IMR-90 (cell line): ENCODE data around the gene ZBTB46. TPM values are rescaled to one million over a fixed set of nuclear protein-coding genes. Genes with fewer than 3 reads are reported as not detected.

Source experiments
- ATAC-seq: fragments of 200-7000 bp; cut with Tn5 transposase; 2 replicates; pipeline ENCODE4 v1.9.1; 2020; ENCODE audit warnings: low read depth, mild to moderate bottlenecking, moderate library complexity
- BruUV-seq: library from RNA; stranded (reverse); fragments of 400-500 nt; replicated peaks from 2 replicates; lab custom pipeline; 2021; lab: Mats Ljungman, UMichigan
- CTCF ChIA-PET: fragments of 300-600 bp; formaldehyde crosslinking; extraction: SDS; loops from one replicate; lab custom pipeline; 2021; ENCODE audit warnings: antibody characterized with exemption; lab: Yijun Ruan, JAX
- POLR2A ChIA-PET: fragments of 300-600 bp; sonication (Branson Sonifier 250); formaldehyde crosslinking; loops from one replicate; lab custom pipeline; 2022; ENCODE audit warnings: antibody characterized with exemption; ENCODE audit not compliant: unreplicated experiment; lab: Charles Lee
- DNase-seq: peaks from one replicate; pipeline ENCODE4 v3.0.0; 2013
- H2AFZ ChIP-seq: replicated peaks from 2 replicates; pipeline ENCODE3; 2013; ENCODE audit warnings: low read length, mild to moderate bottlenecking; ENCODE audit not compliant: poor library complexity
- H2AK5ac ChIP-seq: 2 replicates; pipeline ENCODE4 v1.6.1; 2013; ENCODE audit warnings: low read depth, low read length, inconsistent platforms
- H2AK9ac ChIP-seq: replicated peaks from 2 replicates; pipeline ENCODE3; 2013; ENCODE audit warnings: mild to moderate bottlenecking, low read depth, low read length, moderate library complexity; ENCODE audit not compliant: poor library complexity
- H2BK120ac ChIP-seq: 2 replicates; pipeline ENCODE4 v1.6.1; 2013; ENCODE audit warnings: low read depth, low read length, inconsistent platforms
- H2BK15ac ChIP-seq: 3 replicates; pipeline ENCODE4 v1.6.1; 2013; ENCODE audit warnings: low read depth, low read length, inconsistent platforms
- H2BK20ac ChIP-seq: 2 replicates; pipeline ENCODE4 v1.6.1; 2013; ENCODE audit warnings: low read depth, mild to moderate bottlenecking, inconsistent platforms, low read length, moderate library complexity
- H2BK5ac ChIP-seq: 2 replicates; pipeline ENCODE4 v1.6.1; 2013; ENCODE audit warnings: mild to moderate bottlenecking, low read depth, low read length, inconsistent platforms; ENCODE audit not compliant: poor library complexity, severe bottlenecking
- H3K14ac ChIP-seq: replicated peaks from 2 replicates; pipeline ENCODE4 v1.6.1; 2013; ENCODE audit warnings: low read depth, low read length, inconsistent platforms
- H3K18ac ChIP-seq: 2 replicates; pipeline ENCODE4 v1.6.1; 2013; ENCODE audit warnings: low read depth, low read length, control low read depth
- H3K23ac ChIP-seq: 2 replicates; pipeline ENCODE4 v1.6.1; 2013; ENCODE audit warnings: low read depth, low read length, inconsistent platforms
- H3K27ac ChIP-seq: 2 replicates; pipeline ENCODE4 v1.5.1; 2013; ENCODE audit warnings: mild to moderate bottlenecking, control low read depth, low read length; ENCODE audit not compliant: insufficient read depth
- H3K27me3 ChIP-seq: 2 replicates; pipeline ENCODE4 v1.6.1; 2013; ENCODE audit warnings: low read length; ENCODE audit not compliant: control insufficient read depth, insufficient read depth
- H3K36me3 ChIP-seq: 2 replicates; pipeline ENCODE4 v1.6.1; 2013; ENCODE audit warnings: low read length, mixed read lengths; ENCODE audit not compliant: control insufficient read depth, insufficient read depth
- H3K4ac ChIP-seq: 2 replicates; pipeline ENCODE4 v1.6.1; 2013; ENCODE audit warnings: low read depth, low read length, inconsistent platforms
- H3K4me1 ChIP-seq: 2 replicates; pipeline ENCODE4 v1.6.1; 2013; ENCODE audit warnings: low read length, mixed read lengths; ENCODE audit not compliant: control insufficient read depth, insufficient read depth
- H3K4me2 ChIP-seq: 2 replicates; pipeline ENCODE4 v1.6.1; 2013; ENCODE audit warnings: low read depth, mild to moderate bottlenecking, control low read depth, low read length, moderate library complexity
- H3K4me3 ChIP-seq: 2 replicates; pipeline ENCODE4 v1.5.1; 2013; ENCODE audit warnings: low read depth, mild to moderate bottlenecking, control low read depth, low read length, moderate library complexity; ENCODE audit not compliant: insufficient read depth
- H3K56ac ChIP-seq: 2 replicates; pipeline ENCODE4 v1.6.1; 2013; ENCODE audit warnings: low read length, inconsistent platforms; ENCODE audit not compliant: insufficient read depth; ENCODE audit errors: extremely low read depth
- H3K79me1 ChIP-seq, 2 experiments: 2 replicates each; pipeline ENCODE4 v1.6.1; 2013; ENCODE audit warnings: low read length in 2 of 2, inconsistent platforms in 1 of 2, low read depth in 1 of 2
- H3K9ac ChIP-seq: 2 replicates; pipeline ENCODE4 v1.6.1; 2013; ENCODE audit warnings: low read depth, low read length, control low read depth
- H3K9me1 ChIP-seq: 2 replicates; pipeline ENCODE4 v1.6.1; 2013; ENCODE audit warnings: low read length, inconsistent platforms; ENCODE audit not compliant: insufficient read depth
- H3K9me3 ChIP-seq: 2 replicates; pipeline ENCODE4 v1.6.1; 2013; ENCODE audit warnings: low read length; ENCODE audit not compliant: control insufficient read depth, insufficient read depth
- H4K20me1 ChIP-seq: 2 replicates; pipeline ENCODE4 v1.6.1; 2013; ENCODE audit warnings: low read length, inconsistent platforms; ENCODE audit not compliant: insufficient read depth
- H4K5ac ChIP-seq: 2 replicates; pipeline ENCODE4 v1.6.1; 2013; ENCODE audit warnings: mild to moderate bottlenecking, low read depth, low read length, control low read depth
- H4K8ac ChIP-seq, 2 experiments: 2 replicates each; pipeline ENCODE4 v1.6.1; 2013; ENCODE audit warnings: low read depth in 2 of 2, low read length in 2 of 2, control low read depth in 1 of 2, inconsistent platforms in 1 of 2
- H4K91ac ChIP-seq: 2 replicates; pipeline ENCODE4 v1.6.1; 2013; ENCODE audit warnings: low read depth, low read length, inconsistent platforms; ENCODE audit not compliant: insufficient read depth
- MAZ ChIP-seq: IDR thresholded peaks from 2 replicates; pipeline ENCODE4 v1.6.1; 2012; ENCODE audit warnings: low read depth, mild to moderate bottlenecking, low read length, improper control_type of control experiment, moderate library complexity, borderline replicate concordance
- RAD21 ChIP-seq: IDR thresholded peaks from 2 replicates; pipeline ENCODE4 v1.6.1; 2012; ENCODE audit warnings: low read length, improper control_type of control experiment
- RFX5 ChIP-seq: IDR thresholded peaks from 2 replicates; pipeline ENCODE4 v1.8.0; 2012; ENCODE audit warnings: low read depth, mild to moderate bottlenecking, low read length, moderate library complexity
- WGBS, 2 experiments: methylation state at CpG; one replicate each; pipeline versions ENCODE4 v1.1.5 to v1.1.7; 2013; ENCODE audit warnings: missing lambda C conversion rate in 2 of 2; ENCODE audit not compliant: insufficient read length in 1 of 2; ENCODE audit errors: extremely low coverage in 2 of 2; 5-methylcytosine and 5-hydroxymethylcytosine counted together
- dilution Hi-C: fragments of 300-500 bp; cut with HindIII; formaldehyde crosslinking; loops from one replicate; pipeline ENCODE4 v1.14.3; 2018; ENCODE audit warnings: low sequenced_read_pairs; ENCODE audit not compliant: unreplicated experiment
- in situ Hi-C: fragments of 300-500 bp; cut with MboI; formaldehyde crosslinking; loops from 3 replicates; pipeline ENCODE4 v1.14.3; 2019; ENCODE audit warnings: low sequenced_read_pairs, inconsistent platforms, mixed read lengths
- intact Hi-C: fragments of 100-400 bp; cut with micrococcal nuclease; formaldehyde crosslinking; loops from 2 replicates; pipeline ENCODE4 v1.10.0; 2022
- polyA plus RNA-seq, 3 experiments: library from polyadenylated mRNA; depleted of rRNA; stranded (reverse); fragments of >200 nt; gene quantifications; 2 replicates each; pipeline ENCODE4 v1.2.3, GENCODE V29; 2012; ENCODE audit warnings: low replicate concordance in 1 of 3
- total RNA-seq: library from RNA; depleted of rRNA; stranded (reverse); fragments of >200 nt; gene quantifications from 2 replicates; pipeline ENCODE4 v1.2.3, GENCODE V29; 2012
- TF ChIP-seq, protein P1 (sequence below): fragments of 150-350 bp; IDR thresholded peaks from 2 replicates; pipeline ENCODE4 v1.6.1; 2017; ENCODE audit warnings: mild to moderate bottlenecking, antibody characterized with exemption, low read length, low read depth

Gene ZBTB46
- total and polyA plus RNA-seq, 2 of the 4 experiments (the other 2 are of a cell fraction), result 4.2 to 14.9 TPM

DNA sequence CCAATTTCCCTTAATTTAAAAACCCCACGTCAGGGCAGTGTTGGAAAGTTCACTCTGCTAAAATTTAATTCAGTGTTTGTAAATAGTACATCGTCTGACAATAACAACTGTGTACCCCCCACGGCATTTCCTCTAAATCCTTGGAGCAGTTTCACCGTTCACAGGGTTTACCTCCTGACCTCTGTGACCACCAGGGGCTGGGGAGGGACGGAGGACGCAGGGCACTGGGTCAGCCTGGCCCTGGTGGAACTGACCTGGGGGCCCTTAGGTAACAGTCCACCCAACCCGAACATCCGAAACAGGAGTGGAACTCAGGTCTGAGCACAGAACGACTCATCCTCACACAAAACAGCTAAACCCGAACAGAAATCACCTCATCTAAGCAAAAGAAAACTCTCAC lies 2.1 kb downstream of the ZBTB46 start:
- H2BK20ac ChIP-seq, result no peak overlapping the region
- H3K56ac ChIP-seq, result no peak overlapping the region
- no peak overlapping the region for H2AFZ ChIP-seq
- no peak overlapping the region for H2AK9ac ChIP-seq
- no peak overlapping the region for H4K8ac ChIP-seq
- peak overlapping the region; percentile 37; the same call in 1 of the 2 replicates for H3K14ac ChIP-seq
- no peak overlapping the region for H3K4me3 ChIP-seq
- H3K36me3 ChIP-seq, result no peaks in the 10 kb centered on the region
- H2AK5ac ChIP-seq, result no peak overlapping the region
- dilution Hi-C loops, result no loop called here
- H2BK5ac ChIP-seq, result no peak overlapping the region
- H4K5ac ChIP-seq, result no peak overlapping the region
- H3K4me2 ChIP-seq, result peak overlapping the region; percentile 93; the same call in 1 of the 2 replicates
- H3K79me1 ChIP-seq, result peaks cover 24 to 60% of the 10 kb centered on the region in 2 experiments
- no peaks in the 10 kb centered on the region for H3K27me3 ChIP-seq
- intact Hi-C loops, result no loop called here
- no peak overlapping the region for H2BK15ac ChIP-seq
- H4K20me1 ChIP-seq, result peaks cover 41% of the 10 kb centered on the region; the same call in 1 of the 2 replicates
- no peak for DNase-seq
- no TSS peak for BruUV-seq
- H3K27ac ChIP-seq, result no peak overlapping the region
- H2BK120ac ChIP-seq, result no peak overlapping the region
- in situ Hi-C loops, result no loop called here
- no peak for ATAC-seq
- H3K23ac ChIP-seq, result peak overlapping the region; percentile 70
- WGBS, 2 experiments, result no CpG with 5 or more reads among the region's 10 CpGs
- H3K9me3 ChIP-seq, result no peaks in the 10 kb centered on the region
- TF ChIP-seq MAZ (no peak), RFX5 (no peak), RAD21 (no peak)
- TF ChIP-seq, protein P1, sequence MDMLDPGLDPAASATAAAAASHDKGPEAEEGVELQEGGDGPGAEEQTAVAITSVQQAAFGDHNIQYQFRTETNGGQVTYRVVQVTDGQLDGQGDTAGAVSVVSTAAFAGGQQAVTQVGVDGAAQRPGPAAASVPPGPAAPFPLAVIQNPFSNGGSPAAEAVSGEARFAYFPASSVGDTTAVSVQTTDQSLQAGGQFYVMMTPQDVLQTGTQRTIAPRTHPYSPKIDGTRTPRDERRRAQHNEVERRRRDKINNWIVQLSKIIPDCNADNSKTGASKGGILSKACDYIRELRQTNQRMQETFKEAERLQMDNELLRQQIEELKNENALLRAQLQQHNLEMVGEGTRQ, result no peak
- no peak overlapping the region for H4K91ac ChIP-seq
- CTCF ChIA-PET, result no interaction called here
- H3K18ac ChIP-seq, result no peak overlapping the region
- no peak overlapping the region for H3K4ac ChIP-seq
- peaks cover 29% of the 10 kb centered on the region for H3K4me1 ChIP-seq
- POLR2A ChIA-PET, result interaction anchor here (0.6 kb wide), 1 partner anchor 19 kb away, joined by 3 read pairs; no protein-coding TSS in a partner anchor
- H3K9me1 ChIP-seq, result peaks cover 24% of the 10 kb centered on the region
- no peak overlapping the region for H3K9ac ChIP-seq
